NCI-H2196 treated with DMSO at 0.1 percent for 48 hours (cell line): Measurements from ENCODE around the gene TECPR1.

ENCODE experiments used
- DNase-seq: peaks from one replicate; lab custom pipeline; 2025; ENCODE audit not compliant: unreplicated experiment; lab: John Stamatoyannopoulos, UW

Gene TECPR1

DNA sequence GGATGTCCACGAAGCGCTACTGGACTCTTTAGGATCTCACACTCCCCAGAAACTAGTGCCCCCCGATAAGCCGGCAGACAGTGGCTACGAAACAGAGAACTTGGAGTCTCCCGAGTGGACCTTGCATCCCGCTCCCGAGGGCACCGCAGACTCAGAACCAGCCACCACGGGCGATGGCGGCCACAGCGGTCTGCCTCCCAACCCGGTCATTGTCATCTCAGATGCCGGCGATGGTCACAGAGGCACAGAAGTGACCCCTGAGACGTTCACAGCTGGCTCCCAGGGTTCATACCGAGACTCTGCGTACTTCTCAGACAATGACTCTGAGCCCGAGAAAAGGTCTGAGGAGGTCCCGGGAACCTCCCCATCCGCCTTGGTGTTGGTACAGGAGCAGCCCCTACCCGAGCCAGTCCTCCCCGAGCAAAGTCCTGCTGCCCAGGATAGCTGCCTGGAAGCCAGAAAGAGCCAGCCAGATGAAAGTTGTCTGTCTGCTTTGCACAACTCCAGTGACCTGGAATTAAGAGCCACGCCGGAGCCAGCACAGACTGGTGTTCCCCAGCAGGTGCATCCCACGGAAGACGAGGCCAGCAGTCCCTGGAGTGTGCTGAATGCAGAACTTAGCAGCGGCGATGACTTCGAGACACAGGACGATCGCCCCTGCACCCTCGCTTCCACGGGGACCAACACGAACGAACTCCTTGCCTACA is 58.4 kb downstream of the TECPR1 start:
- no peak for DNase-seq

GRCh38 chr7:98192781-98193457 is 59.1 kb downstream of the TECPR1 start:
- no peak for DNase-seq

DNA sequence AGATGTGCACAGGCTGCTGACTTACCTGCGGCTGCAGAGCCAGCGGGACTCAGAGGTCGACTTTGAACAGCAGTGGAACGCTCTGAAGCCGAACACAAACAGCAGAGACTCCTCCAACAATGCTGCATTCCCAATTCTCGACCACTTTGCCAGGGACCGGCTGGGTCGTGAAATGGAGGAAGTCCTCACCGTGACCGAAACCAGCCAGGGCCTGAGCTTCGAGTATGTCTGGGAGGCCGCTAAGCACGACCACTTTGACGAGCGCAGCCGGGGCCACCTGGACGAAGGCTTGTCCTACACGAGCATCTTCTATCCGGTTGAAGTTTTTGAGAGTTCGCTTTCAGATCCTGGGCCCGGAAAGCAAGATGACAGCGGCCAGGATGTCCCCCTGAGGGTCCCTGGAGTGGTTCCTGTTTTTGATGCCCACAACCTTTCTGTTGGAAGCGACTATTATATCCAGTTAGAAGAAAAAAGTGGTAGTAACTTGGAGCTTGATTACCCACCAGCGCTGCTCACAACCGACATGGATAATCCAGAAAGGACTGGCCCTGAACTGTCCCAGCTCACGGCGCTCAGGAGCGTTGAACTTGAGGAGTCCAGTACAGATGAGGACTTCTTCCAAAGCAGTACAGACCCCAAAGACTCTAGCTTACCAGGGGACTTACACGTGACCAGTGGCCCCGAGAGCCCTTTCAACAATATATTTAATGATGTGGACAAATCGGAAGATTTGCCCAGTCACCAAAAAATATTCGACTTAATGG is 60.2 kb downstream of the TECPR1 start:
- no peak for DNase-seq

- no peak for DNase-seq
These were observed 62.5 kb downstream of the TECPR1 start for GRCh38 chr7:98189559-98189958.

GRCh38 chr7:98187138-98187502 is 64.9 kb downstream of the TECPR1 start:
- no peak for DNase-seq

DNA sequence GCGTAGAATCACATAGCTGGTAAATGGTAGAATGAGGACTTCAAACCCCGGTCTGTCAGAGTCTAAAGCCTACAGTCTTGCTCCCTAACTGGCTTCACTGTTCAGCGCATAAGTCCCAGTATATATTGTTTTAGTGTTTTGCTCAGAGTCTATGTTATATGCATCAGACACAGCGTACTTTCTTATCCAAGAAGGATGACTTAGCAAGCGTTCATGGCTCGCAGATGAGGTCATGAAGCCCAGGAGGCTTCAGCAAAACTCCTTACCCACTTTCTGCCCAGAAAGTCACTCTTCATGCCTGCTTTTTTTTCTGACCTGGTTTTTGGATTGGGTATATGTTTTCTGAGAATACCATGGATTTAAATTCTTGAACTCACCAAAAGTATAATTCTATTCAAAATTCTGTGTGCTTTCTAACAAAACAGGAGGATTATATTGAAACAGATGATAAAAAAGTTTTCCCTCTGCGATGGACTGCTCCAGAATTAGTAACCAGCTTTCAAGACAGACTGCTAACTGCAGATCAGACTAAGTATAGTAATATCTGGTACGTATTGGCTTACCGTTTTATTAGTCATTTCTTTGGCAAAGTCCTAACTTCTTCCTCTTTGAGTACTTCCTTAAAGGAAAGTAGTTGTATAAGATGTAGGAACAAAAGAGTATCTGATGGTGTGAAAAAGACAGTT is 65.4 kb downstream of the TECPR1 start:
- DNase-seq = no peak

DNA sequence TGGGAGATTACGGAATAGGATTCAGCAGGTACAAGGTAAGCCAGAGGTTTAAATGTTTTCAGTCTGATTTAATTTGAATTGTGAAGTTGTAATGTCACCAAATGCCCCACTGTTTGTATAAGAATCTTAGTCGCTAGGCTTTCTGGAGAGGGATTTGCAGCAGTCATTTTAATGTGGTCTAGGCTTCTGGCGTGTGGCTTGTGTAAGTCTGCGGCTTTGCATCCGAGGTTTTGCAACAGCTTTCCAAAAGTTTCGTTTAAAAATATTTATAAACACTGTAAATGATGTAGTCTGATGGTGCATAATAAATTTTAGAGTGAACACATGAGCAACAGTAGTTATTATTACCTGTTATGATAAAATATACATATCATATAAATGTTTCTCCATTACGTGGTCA is 66.9 kb downstream of the TECPR1 start:
- DNase-seq = no peak

GRCh38 chr7:98180751-98181150 is 71.3 kb downstream of the TECPR1 start:
- no peak for DNase-seq

DNA sequence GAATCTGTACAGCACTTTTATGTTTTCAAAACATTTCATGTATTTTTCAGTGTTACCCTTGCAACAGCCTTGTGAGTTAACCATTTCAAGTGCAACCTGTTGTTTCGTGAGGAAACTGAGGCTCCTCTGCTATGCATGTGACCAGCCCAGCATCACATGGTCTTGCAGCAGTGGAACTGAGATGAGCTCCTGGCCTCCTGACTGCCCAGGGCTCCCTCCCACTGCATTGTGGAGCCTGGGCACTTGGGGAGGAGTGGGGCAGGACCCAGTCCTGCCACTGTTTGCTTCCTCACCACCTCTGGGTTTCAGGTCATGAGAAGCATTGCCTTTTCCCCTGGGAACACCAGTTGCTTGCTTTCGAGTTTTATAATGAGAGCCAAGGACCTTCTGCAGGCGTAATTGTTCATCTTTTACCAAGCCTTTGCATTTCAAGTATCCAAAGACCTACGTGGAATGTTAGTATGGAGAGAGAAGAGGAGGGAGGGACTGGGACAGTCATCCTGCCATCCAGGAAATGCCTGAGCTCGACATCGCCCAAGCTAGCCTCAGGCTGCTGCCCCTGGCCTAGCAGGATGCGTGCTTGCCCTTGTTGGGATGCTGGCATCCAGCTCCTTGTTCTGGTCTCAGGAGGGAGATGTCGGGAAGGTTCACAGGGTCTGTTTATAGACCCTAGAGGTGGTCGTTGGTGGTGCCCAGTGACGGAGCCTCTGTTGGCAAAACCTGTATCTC is 73.1 kb downstream of the TECPR1 start:
- no peak for DNase-seq

GRCh38 chr7:98178321-98178720 is 73.7 kb downstream of the TECPR1 start:
- DNase-seq = no peak

DNA sequence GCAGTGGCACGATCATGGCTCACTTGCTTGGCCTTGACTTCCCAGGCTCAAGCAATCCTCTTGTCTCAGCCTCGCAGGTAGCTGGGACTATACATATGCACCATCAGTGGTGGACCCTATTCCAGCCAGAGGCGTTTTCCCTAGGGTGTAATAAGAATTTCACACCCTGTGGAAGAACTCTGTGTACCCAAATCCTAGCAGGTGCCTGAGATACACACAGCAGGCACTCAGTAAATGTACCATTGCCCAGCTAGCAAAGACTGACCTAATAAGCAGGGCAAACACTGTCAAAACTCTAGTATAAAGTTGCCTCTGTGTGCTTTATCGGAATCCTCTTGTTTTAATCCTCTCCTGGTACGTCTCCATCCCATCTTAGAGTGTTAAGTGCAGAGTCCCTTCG is 74.5 kb downstream of the TECPR1 start:
- no peak for DNase-seq

DNA sequence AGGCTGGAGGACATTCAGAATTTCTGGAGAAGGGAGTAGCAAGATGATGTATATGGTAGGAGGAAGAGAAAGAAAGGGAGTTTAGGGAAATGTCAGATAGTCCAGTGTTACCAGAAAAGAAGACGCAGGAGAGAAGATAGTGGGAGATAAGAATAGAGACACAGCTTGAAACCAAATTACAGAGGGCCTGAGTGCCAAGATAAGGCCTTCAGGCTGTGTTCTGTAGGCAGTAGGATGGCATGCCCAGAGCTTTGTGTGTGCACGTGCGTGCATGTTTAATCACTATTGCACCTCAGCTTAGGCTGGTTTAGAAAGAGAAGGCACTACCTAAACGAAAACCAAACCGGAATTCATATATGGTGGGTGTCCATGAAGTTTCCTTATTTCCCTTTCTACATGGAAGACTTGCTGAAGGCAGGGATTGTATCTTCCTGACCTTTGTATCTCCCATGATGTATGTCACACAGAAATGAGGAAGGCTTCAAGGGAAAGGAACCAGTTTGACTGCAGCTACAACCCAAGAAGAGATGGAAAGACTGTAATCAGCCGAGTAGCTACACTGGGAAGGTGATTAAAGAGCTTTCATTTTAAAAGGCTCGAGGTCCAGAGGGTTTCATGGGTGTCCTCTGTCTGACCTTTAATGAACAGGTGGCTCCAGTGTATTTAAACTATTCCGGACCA is 76.6 kb downstream of the TECPR1 start:
- DNase-seq = no peak

DNA sequence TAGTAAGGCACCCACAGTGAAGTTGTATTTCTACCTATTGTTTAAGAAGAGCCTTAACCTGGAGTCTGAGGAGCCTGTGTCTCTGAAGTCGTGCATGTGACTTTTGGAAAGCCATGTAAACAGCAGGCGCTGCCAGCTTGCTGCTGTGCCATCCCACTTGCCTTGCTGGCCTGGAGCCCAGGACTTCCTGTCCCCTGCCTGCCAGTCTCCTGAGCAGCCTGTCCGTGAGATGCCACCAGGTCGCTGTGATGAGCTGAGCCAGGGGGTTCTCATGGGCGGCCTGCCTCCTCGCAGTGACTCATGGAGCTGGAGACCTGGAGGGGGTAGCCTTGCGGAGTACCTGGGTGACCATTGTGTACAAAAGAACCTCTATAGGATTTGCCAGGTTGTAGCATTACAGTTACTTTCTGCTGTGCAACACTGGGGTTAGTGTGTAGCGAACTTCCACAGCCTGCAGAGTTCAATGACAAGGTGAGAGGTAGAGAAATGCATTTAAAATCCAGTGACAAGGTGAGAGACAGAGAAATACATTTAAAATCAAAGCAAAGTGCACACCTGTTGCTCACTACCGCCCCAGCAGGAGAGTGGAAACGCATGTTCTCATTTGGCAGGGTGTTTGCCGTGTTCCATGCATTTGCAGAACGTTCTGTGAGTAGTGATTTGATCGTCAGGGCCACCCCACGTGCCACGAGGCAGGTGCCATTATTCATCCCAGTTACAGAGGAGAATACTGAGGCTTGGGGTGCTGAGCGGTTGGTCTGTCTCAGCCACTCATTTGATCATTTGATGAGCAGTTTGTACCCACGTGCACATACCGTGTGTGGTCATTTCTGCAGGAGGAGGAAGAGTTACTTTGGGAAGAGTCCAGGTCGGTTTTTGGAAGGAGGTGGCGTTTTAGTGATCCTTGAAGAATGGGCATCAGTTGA is 77.4 kb downstream of the TECPR1 start:
- DNase-seq = no peak

GRCh38 chr7:98171449-98171848 is 80.6 kb downstream of the TECPR1 start:
- no peak for DNase-seq

DNA sequence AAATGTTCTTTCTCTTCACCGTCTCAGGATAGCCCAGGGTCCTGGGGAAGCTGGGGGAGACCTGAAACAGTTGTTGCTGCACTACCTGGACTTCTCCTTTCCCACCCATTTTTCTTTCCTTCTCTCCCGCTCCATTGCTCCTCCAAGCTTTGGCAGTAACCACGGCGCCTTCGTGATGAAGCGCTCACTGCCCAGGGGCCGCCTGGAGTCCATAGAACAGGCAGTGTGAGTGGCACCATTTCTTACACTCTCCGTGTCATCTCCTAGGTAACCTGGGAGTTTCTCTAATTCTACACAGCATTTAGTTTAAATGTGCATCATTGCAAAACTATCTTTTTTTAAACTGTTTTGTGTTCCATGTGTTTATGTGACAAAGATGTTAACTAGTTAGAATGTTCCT is 81.1 kb downstream of the TECPR1 start:
- DNase-seq = no peak

DNA sequence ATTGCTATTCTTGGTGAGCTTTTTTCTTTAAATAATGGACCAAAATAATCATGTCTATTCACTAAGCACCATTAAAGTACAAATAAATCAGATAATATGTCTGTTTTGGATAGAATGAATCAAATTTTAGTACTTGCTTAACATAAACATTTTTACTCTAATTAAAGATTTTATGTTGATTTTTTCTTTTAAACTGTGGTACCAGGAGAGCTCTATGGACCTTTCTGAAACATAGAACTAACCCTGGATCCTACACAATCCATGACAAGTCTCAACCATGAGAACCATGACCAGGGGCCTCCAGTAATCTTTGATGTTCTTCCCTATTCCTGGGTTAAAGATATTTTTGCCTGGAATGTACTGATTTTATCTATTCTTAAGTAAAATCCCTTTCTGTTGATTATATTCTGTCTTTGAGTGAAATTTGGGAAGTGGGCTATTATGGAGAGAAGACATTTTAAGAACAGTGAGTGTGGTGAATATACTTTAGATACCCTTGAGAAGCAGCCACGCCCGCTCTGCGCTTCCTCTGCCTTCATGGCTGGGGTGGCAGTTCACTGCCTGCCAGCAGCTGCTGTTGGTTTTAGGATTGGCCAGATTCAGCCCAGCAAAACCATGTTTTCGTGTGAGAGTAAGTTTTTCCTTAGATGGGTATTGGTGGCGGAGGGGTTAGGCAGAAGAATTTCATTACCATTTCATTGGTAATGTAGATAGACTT is 83.0 kb downstream of the TECPR1 start:
- no peak for DNase-seq

- DNase-seq = peak; percentile 38
These were observed 83.7 kb downstream of the TECPR1 start for GRCh38 chr7:98168181-98168903.

DNA sequence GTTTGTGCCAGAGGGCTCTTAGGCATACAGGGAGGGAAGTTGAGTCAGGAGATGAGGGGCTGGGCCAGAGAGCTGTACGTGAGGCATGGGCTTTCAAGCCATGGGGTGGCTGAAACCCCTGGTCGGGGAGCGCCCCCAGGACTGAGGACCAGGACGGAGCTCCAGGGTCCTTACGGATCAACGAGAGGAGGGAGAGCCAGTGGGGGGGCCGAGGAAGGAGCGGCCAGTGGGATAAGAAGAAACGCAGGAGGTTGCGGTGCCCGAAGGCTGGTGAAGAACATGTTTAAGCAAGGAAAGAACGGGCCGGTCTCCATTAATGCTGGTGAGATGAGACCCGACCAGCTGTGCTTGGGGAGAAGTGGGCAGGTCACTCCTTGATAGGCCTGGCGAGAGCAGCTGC is 84.4 kb downstream of the TECPR1 start:
- DNase-seq = no peak
